HepG2 (cell line): Measurements from ENCODE around the gene CFAP73.

Experiments
- CTCF ChIP-seq: sonication (generic); formaldehyde crosslinking; IDR thresholded peaks from 2 replicates; pipeline ENCODE4 v1.5.0; 2020; ENCODE audit warnings: mild to moderate bottlenecking, missing genetic modification reagents, moderate library complexity
- MNT ChIP-seq: fragments of 450-650 bp; IDR thresholded peaks from 2 replicates; pipeline ENCODE4 v1.6.1; 2016
- PHF8 ChIP-seq: sonication (generic); formaldehyde crosslinking; IDR thresholded peaks from 2 replicates; pipeline ENCODE4 v1.5.0; 2020; ENCODE audit warnings: missing genetic modification reagents
- ZBTB20 ChIP-seq: sonication (generic); formaldehyde crosslinking; IDR thresholded peaks from 2 replicates; pipeline ENCODE4 v1.8.1; 2023; ENCODE audit warnings: missing genetic modification reagents, low read depth, mild to moderate bottlenecking, borderline replicate concordance
- ZBTB8A ChIP-seq: sonication (generic); formaldehyde crosslinking; IDR thresholded peaks from 2 replicates; pipeline ENCODE4 v1.4.0; 2020; ENCODE audit warnings: mild to moderate bottlenecking, low read depth, missing genetic modification reagents, borderline replicate concordance

- TF ChIP-seq MNT: no peak
- TF ChIP-seq ZBTB20 (CRISPR knock-in tag): no peak
- no peak for TF ChIP-seq CTCF
- TF ChIP-seq PHF8 (CRISPR knock-in tag): no peak
- TF ChIP-seq ZBTB8A: no peak
These were observed 55.3 kb downstream of the CFAP73 start for GRCh38 chr12:113204804-113205203.
